Caco-2 (cell line): ENCODE results near the gene CPA3. TPM values are rescaled to one million over a fixed set of nuclear protein-coding genes. Genes with fewer than 3 reads are reported as not detected.

ENCODE experiments used
- Bru-seq: library from RNA; stranded (reverse); fragments of 400-500 nt; gene quantifications from one replicate; lab custom pipeline; 2021; lab: Mats Ljungman, UMichigan
- BruChase-seq, 2 experiments: library from RNA; stranded (reverse); fragments of 400-500 nt; gene quantifications; one replicate each; lab custom pipeline; 2021; lab: Mats Ljungman, UMichigan
- BruUV-seq: library from RNA; stranded (reverse); fragments of 400-500 nt; replicated peaks from 2 replicates; lab custom pipeline; 2021; lab: Mats Ljungman, UMichigan
- CTCF ChIA-PET: fragments of 300-600 bp; sonication (Branson Sonifier 250); formaldehyde crosslinking; loops from one replicate; lab custom pipeline; 2022; ENCODE audit warnings: antibody characterized with exemption; lab: Charles Lee
- POLR2A ChIA-PET: fragments of 300-600 bp; sonication (Branson Sonifier 250); formaldehyde crosslinking; loops from one replicate; lab custom pipeline; 2022; ENCODE audit warnings: antibody characterized with exemption; lab: Charles Lee
- DNase-seq, 2 experiments: peaks; one replicate each; pipeline versions ENCODE4 v3.0.0 to v3.0.0-alpha.2; 2020 to 2022
- H3K27me3 ChIP-seq: replicated peaks from 2 replicates; pipeline ENCODE4 v1.6.0; 2011; ENCODE audit warnings: low read length; ENCODE audit not compliant: control insufficient read depth, insufficient read depth
- H3K36me3 ChIP-seq: 2 replicates; pipeline ENCODE4 v1.5.1; 2011; ENCODE audit warnings: low read length; ENCODE audit not compliant: control insufficient read depth, insufficient read depth
- H3K4me1 ChIP-seq: fragments of 250-450 bp; sonication (Bioruptor Pico); 2 replicates; pipeline ENCODE4 v1.5.1; 2020; ENCODE audit warnings: mild to moderate bottlenecking
- H3K4me3 ChIP-seq: 2 replicates; pipeline ENCODE4 v1.5.1; 2011; ENCODE audit warnings: low read depth, mild to moderate bottlenecking, control low read depth, low read length
- H3K9me3 ChIP-seq: fragments of 250-450 bp; sonication (Bioruptor Pico); 2 replicates; pipeline ENCODE4 v1.5.1; 2020; ENCODE audit warnings: mild to moderate bottlenecking, moderate library complexity
- H3K27ac Mint-ChIP-seq: one replicate; pipeline ENCODE4 v1.8.0; 2022; ENCODE audit warnings: mixed read lengths; ENCODE audit not compliant: unreplicated experiment
- H3K27me3 Mint-ChIP-seq: one replicate; pipeline ENCODE4 v1.8.0; 2022; ENCODE audit warnings: mixed read lengths; ENCODE audit not compliant: insufficient read depth, unreplicated experiment
- H3K36me3 Mint-ChIP-seq: one replicate; pipeline ENCODE4 v1.8.0; 2022; ENCODE audit warnings: mild to moderate bottlenecking, mixed read lengths; ENCODE audit not compliant: insufficient read depth, unreplicated experiment
- H3K4me1 Mint-ChIP-seq: one replicate; pipeline ENCODE4 v1.8.0; 2022; ENCODE audit warnings: low read depth, mixed read lengths; ENCODE audit not compliant: unreplicated experiment
- H3K4me3 Mint-ChIP-seq: one replicate; pipeline ENCODE4 v1.8.0; 2022; ENCODE audit warnings: mild to moderate bottlenecking, moderate library complexity, mixed read lengths; ENCODE audit not compliant: unreplicated experiment
- H3K9me3 Mint-ChIP-seq: one replicate; pipeline ENCODE4 v1.8.0; 2022; ENCODE audit warnings: mixed read lengths; ENCODE audit not compliant: unreplicated experiment
- intact Hi-C: fragments of 100-400 bp; cut with micrococcal nuclease; formaldehyde crosslinking; loops from one replicate; pipeline ENCODE4 v1.10.0; 2022; ENCODE audit not compliant: unreplicated experiment
- long read RNA-seq: library from polyadenylated mRNA; stranded (forward); transcript quantifications from one replicate; pipeline ENCODE4 v2.0.0, GENCODE V29; 2022
- total RNA-seq: library from RNA; stranded (reverse); gene quantifications from 2 replicates; pipeline ENCODE4 v1.2.3, GENCODE V29; 2022
- TF ChIP-seq, protein P1 (sequence below), 2 experiments: fragments of 200-600 bp in 1 of 2; IDR thresholded peaks; 1 replicate in 1 of 2; 2 replicates in 1 of 2; pipeline versions ENCODE4 v1.5.1 to v1.8.0; 2011 to 2022; ENCODE audit warnings: antibody characterized with exemption in 1 of 2, control low read depth in 1 of 2, inconsistent platforms in 1 of 2, low read depth in 1 of 2, low read length in 1 of 2, mild to moderate bottlenecking in 1 of 2, moderate library complexity in 1 of 2; ENCODE audit not compliant: insufficient read depth in 1 of 2, severe bottlenecking in 1 of 2, unreplicated experiment in 1 of 2

Gene CPA3, protein sequence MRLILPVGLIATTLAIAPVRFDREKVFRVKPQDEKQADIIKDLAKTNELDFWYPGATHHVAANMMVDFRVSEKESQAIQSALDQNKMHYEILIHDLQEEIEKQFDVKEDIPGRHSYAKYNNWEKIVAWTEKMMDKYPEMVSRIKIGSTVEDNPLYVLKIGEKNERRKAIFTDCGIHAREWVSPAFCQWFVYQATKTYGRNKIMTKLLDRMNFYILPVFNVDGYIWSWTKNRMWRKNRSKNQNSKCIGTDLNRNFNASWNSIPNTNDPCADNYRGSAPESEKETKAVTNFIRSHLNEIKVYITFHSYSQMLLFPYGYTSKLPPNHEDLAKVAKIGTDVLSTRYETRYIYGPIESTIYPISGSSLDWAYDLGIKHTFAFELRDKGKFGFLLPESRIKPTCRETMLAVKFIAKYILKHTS
- total RNA-seq (not detected in 2 replicates), Bru-seq, nascent RNA (not detected), BruChase-seq, experiment 1, labeled RNA remaining after a 2-hour chase (not detected), BruChase-seq, experiment 2, labeled RNA remaining after a 6-hour chase (not detected)
- long read RNA-seq: 0 reads

DNA sequence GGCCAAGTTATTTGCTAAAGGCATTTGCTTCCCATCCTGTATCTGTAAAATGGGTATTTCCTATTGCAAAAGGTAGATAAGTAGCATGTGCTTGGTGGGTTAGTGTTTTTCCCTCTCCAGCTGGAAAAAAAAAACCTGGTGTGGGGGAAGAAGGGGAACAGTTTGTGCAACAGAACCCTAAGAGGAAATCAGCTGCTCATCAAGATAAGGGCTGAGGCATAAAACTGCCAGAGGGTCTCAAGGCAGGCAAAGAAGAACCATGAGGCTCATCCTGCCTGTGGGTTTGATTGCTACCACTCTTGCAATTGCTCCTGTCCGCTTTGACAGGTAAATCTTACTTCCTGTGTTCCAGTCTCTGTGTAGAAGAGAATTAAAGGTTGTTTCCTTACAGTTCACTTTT is at the start of gene CPA3:
CPA3 (plus strand) TSS at position 248 of the 400 bp plus-strand sequence; CDS start at position 260, 12 bp downstream.
- no peaks in the 10 kb centered on the region for H3K36me3 ChIP-seq
- TF ChIP-seq, protein P1, sequence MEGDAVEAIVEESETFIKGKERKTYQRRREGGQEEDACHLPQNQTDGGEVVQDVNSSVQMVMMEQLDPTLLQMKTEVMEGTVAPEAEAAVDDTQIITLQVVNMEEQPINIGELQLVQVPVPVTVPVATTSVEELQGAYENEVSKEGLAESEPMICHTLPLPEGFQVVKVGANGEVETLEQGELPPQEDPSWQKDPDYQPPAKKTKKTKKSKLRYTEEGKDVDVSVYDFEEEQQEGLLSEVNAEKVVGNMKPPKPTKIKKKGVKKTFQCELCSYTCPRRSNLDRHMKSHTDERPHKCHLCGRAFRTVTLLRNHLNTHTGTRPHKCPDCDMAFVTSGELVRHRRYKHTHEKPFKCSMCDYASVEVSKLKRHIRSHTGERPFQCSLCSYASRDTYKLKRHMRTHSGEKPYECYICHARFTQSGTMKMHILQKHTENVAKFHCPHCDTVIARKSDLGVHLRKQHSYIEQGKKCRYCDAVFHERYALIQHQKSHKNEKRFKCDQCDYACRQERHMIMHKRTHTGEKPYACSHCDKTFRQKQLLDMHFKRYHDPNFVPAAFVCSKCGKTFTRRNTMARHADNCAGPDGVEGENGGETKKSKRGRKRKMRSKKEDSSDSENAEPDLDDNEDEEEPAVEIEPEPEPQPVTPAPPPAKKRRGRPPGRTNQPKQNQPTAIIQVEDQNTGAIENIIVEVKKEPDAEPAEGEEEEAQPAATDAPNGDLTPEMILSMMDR (IDR thresholded peaks at IDR 0.05; ENCODE audit: insufficient read depth in 1 of 2, low read depth in 1 of 2, low read length in 1 of 2, severe bottlenecking in 1 of 2, unreplicated experiment in 1 of 2): no peak
- Mint-ChIP-seq H3K9me3 (no peaks in the 10 kb centered on the region), H3K4me3 (no peak within 1 kb of the TSS), H3K27me3 (peaks cover 13% of the 10 kb centered on the region), H3K27ac (no peak within 1 kb of the TSS), H3K4me1 (no peaks in the 10 kb centered on the region), H3K36me3 (no peaks in the 10 kb centered on the region)
- BruUV-seq: no TSS peak
- H3K27me3 ChIP-seq: no peaks in the 10 kb centered on the region
- H3K9me3 ChIP-seq: no peaks in the 10 kb centered on the region
- H3K4me3 ChIP-seq: no peak within 1 kb of the TSS
- no peaks in the 10 kb centered on the region for H3K4me1 ChIP-seq
- ChIA-PET CTCF (no interaction called here), POLR2A (no interaction called here)
- no peak for DNase-seq
- intact Hi-C loops: no loop called here

GRCh38 chr3:148815316-148816110 is 49.6 kb upstream of the CPA3 start:
- Histone ChIP-seq H3K4me3 (no peak overlapping the region), H3K9me3 (no peaks in the 10 kb centered on the region), H3K4me1 (no peaks in the 10 kb centered on the region), H3K27me3 (no peaks in the 10 kb centered on the region), H3K36me3 (no peaks in the 10 kb centered on the region)
- Mint-ChIP-seq H3K27ac (no peak overlapping the region), H3K27me3 (no peaks in the 10 kb centered on the region), H3K4me1 (peaks cover 1% of the 10 kb centered on the region), H3K9me3 (no peaks in the 10 kb centered on the region), H3K4me3 (no peak overlapping the region), H3K36me3 (no peaks in the 10 kb centered on the region)
- ChIA-PET POLR2A (no interaction called here), CTCF (no interaction called here)
- intact Hi-C loops: no loop called here
- no peak for DNase-seq
- BruUV-seq: no TSS peak
- TF ChIP-seq, protein P1 (IDR thresholded peaks at IDR 0.05; ENCODE audit: insufficient read depth in 1 of 2, low read depth in 1 of 2, low read length in 1 of 2, severe bottlenecking in 1 of 2, unreplicated experiment in 1 of 2): no peak

GRCh38 chr3:148816427-148816826 is 48.7 kb upstream of the CPA3 start:
- Mint-ChIP-seq H3K36me3 (no peaks in the 10 kb centered on the region), H3K4me1 (peaks cover 7% of the 10 kb centered on the region), H3K27ac (no peak overlapping the region), H3K4me3 (no peak overlapping the region), H3K27me3 (no peaks in the 10 kb centered on the region), H3K9me3 (no peaks in the 10 kb centered on the region)
- no peaks in the 10 kb centered on the region for H3K4me1 ChIP-seq
- BruUV-seq: no TSS peak
- no peaks in the 10 kb centered on the region for H3K36me3 ChIP-seq
- intact Hi-C loops: no loop called here
- ChIA-PET CTCF (no interaction called here), POLR2A (no interaction called here)
- no peak for DNase-seq
- no peaks in the 10 kb centered on the region for H3K9me3 ChIP-seq
- H3K4me3 ChIP-seq: no peak overlapping the region
- no peaks in the 10 kb centered on the region for H3K27me3 ChIP-seq
- TF ChIP-seq, protein P1 (IDR thresholded peaks at IDR 0.05; ENCODE audit: insufficient read depth in 1 of 2, low read depth in 1 of 2, low read length in 1 of 2, severe bottlenecking in 1 of 2, unreplicated experiment in 1 of 2): no peak
